CD4-positive, alpha-beta T cell treated with Interleukin-2 at 100 ng/mL for 4 hours (primary cell): ENCODE data around the gene IPO8.
"Not testable (repeated sequence)": the region's sequence is repeated elsewhere in the genome, so short reads cannot be mapped to it uniquely, and the experiment has no call there.

ENCODE experiments used
- DNase-seq: peaks from one replicate; pipeline ENCODE4 v3.0.0-alpha.2; 2020; ENCODE audit warnings: low spot score

The IPO8 gene

GRCh38 chr12:30604302-30604701 lies 91.4 kb downstream of the IPO8 start:
- DNase-seq: not testable (repeated sequence)

- DNase-seq: no peak
Observed at GRCh38 chr12:30603129-30603528, 92.5 kb downstream of the IPO8 start.

GRCh38 chr12:30602678-30603077 lies 93.0 kb downstream of the IPO8 start:
- no peak for DNase-seq

- no peak for DNase-seq
Observed at GRCh38 chr12:30599608-30600007, 96.1 kb downstream of the IPO8 start.

GRCh38 chr12:30598889-30599288 lies 96.8 kb downstream of the IPO8 start:
- DNase-seq: no peak

GRCh38 chr12:30595742-30596141 lies 99.9 kb downstream of the IPO8 start:
- no peak for DNase-seq

- no peak for DNase-seq
Observed at GRCh38 chr12:30594509-30594908, 101.2 kb downstream of the IPO8 start.

GRCh38 chr12:30588572-30588971 lies 107.1 kb downstream of the IPO8 start:
- not testable (repeated sequence) for DNase-seq

- DNase-seq: no peak
Observed at GRCh38 chr12:30587782-30588181, 107.9 kb downstream of the IPO8 start.

- DNase-seq: no peak
Observed at GRCh38 chr12:30585877-30586276, 109.8 kb downstream of the IPO8 start.

- DNase-seq: no peak
Observed at GRCh38 chr12:30582943-30583342, 112.7 kb downstream of the IPO8 start.

- DNase-seq: no peak
Observed at GRCh38 chr12:30580344-30580743, 115.3 kb downstream of the IPO8 start.
